HEK293T (cell line): Measurements from ENCODE around the gene NLRP9.
"Not testable (repeated sequence)": the region's sequence is repeated elsewhere in the genome, so short reads cannot be mapped to it uniquely, and the experiment has no call there.

Experiments used
- CTCF ChIA-PET: fragments of 350-600 bp; formaldehyde crosslinking; extraction: SDS; loops from one replicate; lab custom pipeline; 2021; ENCODE audit warnings: antibody characterized with exemption, inconsistent platforms; lab: Yijun Ruan, JAX
- POLR2A ChIA-PET: fragments of 350-600 bp; formaldehyde crosslinking; extraction: SDS; loops from one replicate; lab custom pipeline; 2020; ENCODE audit warnings: antibody characterized with exemption, inconsistent platforms; lab: Yijun Ruan, JAX
- DNase-seq: peaks from one replicate; pipeline ENCODE4 v3.0.0; 2012; ENCODE audit warnings: mixed read lengths; ENCODE audit errors: extremely low spot score
- ARNT ChIP-seq: fragments of 450-650 bp; IDR thresholded peaks from 2 replicates; pipeline ENCODE4 v1.6.1; 2017; ENCODE audit warnings: mild to moderate bottlenecking
- BHLHE40 ChIP-seq: fragments of 450-650 bp; IDR thresholded peaks from 2 replicates; pipeline ENCODE4 v1.6.1; 2016; ENCODE audit warnings: mild to moderate bottlenecking, moderate library complexity, borderline replicate concordance
- CTBP1 ChIP-seq: fragments of 450-650 bp; IDR thresholded peaks from 2 replicates; pipeline ENCODE4 v1.6.1; 2016; ENCODE audit warnings: borderline replicate concordance
- ELF4 ChIP-seq: fragments of 450-650 bp; IDR thresholded peaks from 2 replicates; pipeline ENCODE4 v1.6.1; 2017; ENCODE audit warnings: antibody characterized with exemption
- FOXA1 ChIP-seq: fragments of 450-650 bp; IDR thresholded peaks from 2 replicates; pipeline ENCODE4 v1.6.1; 2016; ENCODE audit warnings: mild to moderate bottlenecking
- FOXK2 ChIP-seq: fragments of 450-650 bp; IDR thresholded peaks from 2 replicates; pipeline ENCODE4 v1.6.1; 2016; ENCODE audit warnings: mild to moderate bottlenecking
- FOXM1 ChIP-seq: fragments of 450-650 bp; IDR thresholded peaks from 2 replicates; pipeline ENCODE4 v1.6.1; 2017; ENCODE audit warnings: mild to moderate bottlenecking, borderline replicate concordance
- HDGF ChIP-seq: fragments of 450-650 bp; IDR thresholded peaks from 2 replicates; pipeline ENCODE4 v1.6.1; 2017; ENCODE audit warnings: antibody characterized with exemption, borderline replicate concordance
- L3MBTL2 ChIP-seq: fragments of 450-650 bp; conservative IDR thresholded peaks from 2 replicates; pipeline ENCODE4 v1.6.1; 2016; ENCODE audit warnings: mild to moderate bottlenecking
- LEF1 ChIP-seq: fragments of 450-650 bp; IDR thresholded peaks from 2 replicates; pipeline ENCODE4 v1.6.1; 2017; ENCODE audit warnings: mild to moderate bottlenecking, borderline replicate concordance
- NFRKB ChIP-seq: fragments of 450-650 bp; IDR thresholded peaks from 2 replicates; pipeline ENCODE4 v1.6.1; 2016; ENCODE audit warnings: mild to moderate bottlenecking, moderate library complexity
- SP1 ChIP-seq: fragments of 450-650 bp; IDR thresholded peaks from 2 replicates; pipeline ENCODE4 v1.6.1; 2017
- SUZ12 ChIP-seq: fragments of 450-650 bp; IDR thresholded peaks from 2 replicates; pipeline ENCODE4 v1.6.1; 2016; ENCODE audit warnings: mild to moderate bottlenecking
- TARDBP ChIP-seq: fragments of 450-650 bp; IDR thresholded peaks from 2 replicates; pipeline ENCODE4 v1.6.1; 2016
- ZNF384 ChIP-seq: fragments of 450-650 bp; IDR thresholded peaks from 2 replicates; pipeline ENCODE4 v1.6.1; 2016
- TF ChIP-seq, protein P1 (sequence below): fragments of 450-650 bp; IDR thresholded peaks from 2 replicates; pipeline ENCODE4 v1.6.1; 2016

The NLRP9 gene

DNA sequence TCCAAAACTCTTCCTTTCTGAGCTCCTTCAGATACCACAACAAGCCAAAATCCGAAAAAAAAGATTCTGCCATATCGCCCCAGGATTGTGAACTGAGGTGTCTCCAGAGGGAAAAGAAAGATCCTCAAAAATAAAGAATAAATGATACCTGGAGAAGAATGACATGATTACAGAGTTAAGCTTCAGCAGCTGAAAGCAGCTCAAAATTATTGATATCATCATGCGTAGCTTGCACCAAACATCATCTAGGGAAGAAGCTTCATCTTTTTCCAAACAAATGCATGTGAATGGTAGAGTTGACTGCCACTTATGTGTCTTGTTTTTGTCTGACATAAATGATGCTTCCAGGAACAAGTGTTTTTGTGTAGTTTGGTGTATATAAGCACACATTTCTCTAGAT is at the start of gene NLRP9:
NLRP9 (minus strand) TSS at position 101 of the 400 bp plus-strand sequence; CDS start at position 73, 28 bp downstream.
- ChIA-PET POLR2A (no interaction called here), CTCF (no interaction called here)
- TF ChIP-seq SP1: no peak
- no peak for TF ChIP-seq FOXK2
- TF ChIP-seq ZNF384: no peak
- TF ChIP-seq, protein P1, sequence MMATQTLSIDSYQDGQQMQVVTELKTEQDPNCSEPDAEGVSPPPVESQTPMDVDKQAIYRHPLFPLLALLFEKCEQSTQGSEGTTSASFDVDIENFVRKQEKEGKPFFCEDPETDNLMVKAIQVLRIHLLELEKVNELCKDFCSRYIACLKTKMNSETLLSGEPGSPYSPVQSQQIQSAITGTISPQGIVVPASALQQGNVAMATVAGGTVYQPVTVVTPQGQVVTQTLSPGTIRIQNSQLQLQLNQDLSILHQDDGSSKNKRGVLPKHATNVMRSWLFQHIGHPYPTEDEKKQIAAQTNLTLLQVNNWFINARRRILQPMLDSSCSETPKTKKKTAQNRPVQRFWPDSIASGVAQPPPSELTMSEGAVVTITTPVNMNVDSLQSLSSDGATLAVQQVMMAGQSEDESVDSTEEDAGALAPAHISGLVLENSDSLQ: no peak
- TF ChIP-seq ELF4: no peak
- no peak for TF ChIP-seq SUZ12
- no peak for TF ChIP-seq NFRKB
- no peak for TF ChIP-seq FOXM1
- no peak for TF ChIP-seq FOXA1
- TF ChIP-seq TARDBP: no peak
- no peak for TF ChIP-seq L3MBTL2
- no peak for DNase-seq

- no peak for DNase-seq
- TF ChIP-seq BHLHE40: no peak
- TF ChIP-seq HDGF: no peak
- TF ChIP-seq TARDBP: no peak
- no peak for TF ChIP-seq SUZ12
- no peak for TF ChIP-seq L3MBTL2
- TF ChIP-seq NFRKB: no peak
- TF ChIP-seq ELF4: no peak
- TF ChIP-seq, protein P1: no peak
- TF ChIP-seq CTBP1: no peak
- no peak for TF ChIP-seq FOXM1
- no peak for TF ChIP-seq FOXA1
- TF ChIP-seq SP1: no peak
- no peak for TF ChIP-seq LEF1
- ChIA-PET POLR2A (no interaction called here), CTCF (no interaction called here)
Measured at GRCh38 chr19:55781112-55781511, 42.9 kb upstream of the NLRP9 start.

GRCh38 chr19:55778331-55778730 is 40.1 kb upstream of the NLRP9 start:
- CTCF ChIA-PET: no interaction called here
- POLR2A ChIA-PET: no interaction called here
- TF ChIP-seq SUZ12: no peak
- no peak for TF ChIP-seq TARDBP
- TF ChIP-seq FOXK2: no peak
- TF ChIP-seq ZNF384: no peak
- TF ChIP-seq ARNT: no peak
- TF ChIP-seq, protein P1: no peak
- DNase-seq: no peak

DNA sequence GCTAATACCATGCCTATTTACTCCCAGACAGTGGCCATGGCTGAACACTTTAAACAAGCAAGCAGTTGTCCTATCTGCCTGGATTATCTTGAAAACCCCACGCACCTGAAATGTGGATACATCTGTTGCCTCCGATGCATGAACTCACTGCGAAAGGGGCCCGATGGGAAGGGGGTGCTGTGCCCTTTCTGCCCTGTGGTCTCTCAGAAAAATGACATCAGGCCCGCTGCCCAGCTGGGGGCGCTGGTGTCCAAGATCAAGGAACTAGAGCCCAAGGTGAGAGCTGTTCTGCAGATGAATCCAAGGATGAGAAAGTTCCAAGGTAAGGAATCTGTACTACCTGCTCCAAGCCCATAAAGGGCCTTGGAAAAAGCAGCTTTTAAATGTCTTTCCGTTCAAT is 39.3 kb upstream of the NLRP9 start:
- ChIA-PET CTCF (no interaction called here), POLR2A (interaction anchor here (0.7 kb wide), 1 partner anchor 156 kb away, joined by 3 read pairs; no protein-coding TSS in a partner anchor)
- peak; percentile 13 for DNase-seq
- TF ChIP-seq CTBP1 (no peak), LEF1 (no peak), SUZ12 (no peak), NFRKB (no peak)

DNA sequence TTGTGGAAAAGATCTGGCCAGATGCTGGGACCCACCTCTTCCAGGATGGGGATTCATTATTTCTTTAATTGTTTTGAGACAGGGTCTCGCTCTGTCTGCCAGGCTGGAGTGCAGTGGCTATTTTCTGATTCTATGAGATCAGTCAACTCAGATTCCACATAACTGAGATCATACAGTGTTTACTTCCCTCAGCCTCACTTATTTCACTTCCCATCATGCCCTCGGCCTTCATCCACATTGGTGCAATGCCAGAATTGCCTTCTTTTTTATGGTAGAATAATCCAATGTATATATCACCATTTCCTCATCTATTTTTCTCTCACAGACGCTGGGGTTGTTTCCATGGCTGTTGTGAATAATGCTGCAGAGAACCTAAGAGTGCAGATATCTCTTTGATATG is 31.4 kb upstream of the NLRP9 start:
- POLR2A ChIA-PET, CTCF ChIA-PET: not testable (repeated sequence)

GRCh38 chr19:55768818-55769217 is 30.6 kb upstream of the NLRP9 start, which contains the start of gene RFPL4AL1:
TSS of gene RFPL4AL1 (plus strand) at chr19:55769118. CDS start at chr19:55771805, 2,687 bp downstream.
- CTCF ChIA-PET, DNase-seq, POLR2A ChIA-PET: not testable (repeated sequence)

More for the DNA sequence above, 31.4 kb upstream of the NLRP9 start:
- DNase-seq: not testable (repeated sequence)

GRCh38 chr19:55766466-55766865 is 28.3 kb upstream of the NLRP9 start:
- no peak for DNase-seq
- ChIA-PET POLR2A (no interaction called here), CTCF (no interaction called here)
- TF ChIP-seq ZNF384: no peak
- TF ChIP-seq TARDBP: no peak
- TF ChIP-seq HDGF: no peak

- POLR2A ChIA-PET, CTCF ChIA-PET, DNase-seq: not testable (repeated sequence)
Measured at GRCh38 chr19:55758797-55759196, 20.6 kb upstream of the NLRP9 start, which contains the start of gene RFPL4A. TSS of gene RFPL4A (plus strand) at chr19:55759097. CDS start at chr19:55761801, 2,704 bp downstream.

GRCh38 chr19:55756808-55757207 is 18.6 kb upstream of the NLRP9 start:
- POLR2A ChIA-PET, CTCF ChIA-PET, DNase-seq: not testable (repeated sequence)
